ENCODE measurements around the gene CA7. TPM values are rescaled to one million over a fixed set of nuclear protein-coding genes. Genes with fewer than 3 reads are reported as not detected.

The CA7 gene
- polyA plus RNA-seq (2012; ENCODE audit: insufficient read depth, insufficient read length, low read depth) = not detected

DNA sequence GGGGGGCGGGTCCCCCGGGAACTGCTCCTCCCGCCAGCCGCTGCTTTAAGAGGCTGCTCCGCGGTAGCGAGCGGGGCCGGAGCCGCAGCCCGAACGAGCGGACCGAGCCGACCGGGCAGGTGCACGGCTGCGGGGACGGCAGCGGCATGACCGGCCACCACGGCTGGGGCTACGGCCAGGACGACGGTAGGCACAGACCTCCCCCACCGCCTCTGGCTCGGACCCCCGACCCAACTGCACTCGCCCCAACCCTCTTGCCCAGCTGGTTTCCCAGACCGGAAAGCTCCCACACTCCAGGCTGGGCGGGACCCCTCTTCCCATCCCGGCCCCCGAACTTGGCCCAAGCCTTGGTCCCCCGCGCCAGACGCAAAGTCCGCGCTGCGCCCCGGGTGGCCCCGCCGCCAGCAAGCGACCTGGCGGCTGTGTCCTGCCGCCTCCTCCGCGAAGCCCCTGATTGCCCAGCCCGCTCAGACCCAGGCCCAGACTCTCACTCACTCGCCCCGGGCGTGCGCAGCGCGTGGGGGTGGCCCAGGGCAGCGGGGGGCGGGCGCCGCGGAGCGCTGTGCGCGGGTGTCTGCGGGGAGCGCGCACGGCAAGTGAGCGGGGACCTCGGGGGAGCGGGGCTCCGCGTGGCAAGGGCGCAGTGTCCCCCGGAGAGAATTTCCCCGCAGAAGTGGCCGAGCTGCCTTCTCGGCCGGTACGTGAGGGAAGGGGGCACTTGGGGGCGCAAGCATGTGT lies at the start of gene CA7:
Gene CA7, plus strand, starts transcription at position 73 of the 738 bp plus-strand sequence. Its CDS starts 74 bp downstream, at position 147.
- peaks cover 31% of the 10 kb centered on the region for H3K27me3 ChIP-seq
- peak within 1 kb of the TSS; percentile 29 for H3K4me3 ChIP-seq (ENCODE audit: low read depth, low read length)
- no peaks in the 10 kb centered on the region for H3K9me3 ChIP-seq
- DNase-seq = no peak
- no peaks in the 10 kb centered on the region for H3K36me3 ChIP-seq
- H3K4me1 ChIP-seq = peaks cover 4% of the 10 kb centered on the region
- TF ChIP-seq, protein P1, sequence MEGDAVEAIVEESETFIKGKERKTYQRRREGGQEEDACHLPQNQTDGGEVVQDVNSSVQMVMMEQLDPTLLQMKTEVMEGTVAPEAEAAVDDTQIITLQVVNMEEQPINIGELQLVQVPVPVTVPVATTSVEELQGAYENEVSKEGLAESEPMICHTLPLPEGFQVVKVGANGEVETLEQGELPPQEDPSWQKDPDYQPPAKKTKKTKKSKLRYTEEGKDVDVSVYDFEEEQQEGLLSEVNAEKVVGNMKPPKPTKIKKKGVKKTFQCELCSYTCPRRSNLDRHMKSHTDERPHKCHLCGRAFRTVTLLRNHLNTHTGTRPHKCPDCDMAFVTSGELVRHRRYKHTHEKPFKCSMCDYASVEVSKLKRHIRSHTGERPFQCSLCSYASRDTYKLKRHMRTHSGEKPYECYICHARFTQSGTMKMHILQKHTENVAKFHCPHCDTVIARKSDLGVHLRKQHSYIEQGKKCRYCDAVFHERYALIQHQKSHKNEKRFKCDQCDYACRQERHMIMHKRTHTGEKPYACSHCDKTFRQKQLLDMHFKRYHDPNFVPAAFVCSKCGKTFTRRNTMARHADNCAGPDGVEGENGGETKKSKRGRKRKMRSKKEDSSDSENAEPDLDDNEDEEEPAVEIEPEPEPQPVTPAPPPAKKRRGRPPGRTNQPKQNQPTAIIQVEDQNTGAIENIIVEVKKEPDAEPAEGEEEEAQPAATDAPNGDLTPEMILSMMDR (IDR thresholded peaks at IDR 0.05; ENCODE audit: low read depth, low read length) = no peak

DNA sequence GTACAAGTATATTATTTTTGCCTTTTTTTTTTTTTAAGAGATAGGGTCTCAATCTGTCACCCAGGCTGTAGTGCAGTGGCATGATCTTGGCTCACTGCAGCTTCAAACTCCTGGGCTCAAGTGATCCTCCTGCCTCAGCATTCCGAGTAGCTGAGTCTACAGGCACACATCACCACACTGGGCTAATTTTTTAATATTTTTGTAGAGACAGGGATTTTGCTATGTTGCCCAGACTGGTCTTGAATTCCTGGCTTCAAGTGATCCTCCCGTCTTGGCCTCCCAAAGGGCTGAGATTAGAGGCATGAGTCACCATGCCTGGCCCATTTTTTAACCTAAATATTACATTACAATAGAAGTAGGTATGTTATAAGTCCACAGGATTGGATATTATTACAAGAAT lies 46.1 kb upstream of the CA7 start:
- Histone ChIP-seq H3K4me1 (no peaks in the 10 kb centered on the region), H3K4me3 (ENCODE audit: low read depth, low read length) (no peak overlapping the region), H3K9me3 (no peaks in the 10 kb centered on the region), H3K27me3 (no peaks in the 10 kb centered on the region), H3K36me3 (peaks cover 10% of the 10 kb centered on the region)
- no peak for DNase-seq
- TF ChIP-seq, protein P1 (IDR thresholded peaks at IDR 0.05; ENCODE audit: low read depth, low read length) = no peak

DNA sequence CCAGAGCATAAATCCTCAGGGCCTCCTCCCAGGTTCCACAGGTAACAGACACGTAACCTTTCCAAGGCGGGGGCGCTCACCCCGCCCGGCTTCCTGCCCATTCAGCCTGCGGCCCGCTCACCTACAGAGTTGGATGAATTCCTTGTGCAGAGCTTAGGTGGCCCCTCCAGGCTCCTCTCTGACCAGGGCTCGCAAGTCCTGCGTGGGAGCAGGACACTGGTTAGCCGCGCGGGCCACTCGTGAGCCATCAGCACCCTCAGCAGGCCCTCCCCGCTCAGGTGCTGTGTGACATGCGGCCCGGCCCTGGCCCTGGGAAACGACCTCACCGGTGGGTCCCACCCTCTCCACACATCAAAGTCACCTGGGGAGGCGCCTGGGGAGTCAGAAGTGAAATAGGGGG lies 43.4 kb upstream of the CA7 start:
- Histone ChIP-seq H3K4me1 (no peaks in the 10 kb centered on the region), H3K36me3 (peaks cover 31% of the 10 kb centered on the region), H3K4me3 (ENCODE audit: low read depth, low read length) (no peak overlapping the region), H3K9me3 (no peaks in the 10 kb centered on the region), H3K27me3 (no peaks in the 10 kb centered on the region)
- no peak for DNase-seq
- TF ChIP-seq, protein P1 (IDR thresholded peaks at IDR 0.05; ENCODE audit: low read depth, low read length) = no peak

DNA sequence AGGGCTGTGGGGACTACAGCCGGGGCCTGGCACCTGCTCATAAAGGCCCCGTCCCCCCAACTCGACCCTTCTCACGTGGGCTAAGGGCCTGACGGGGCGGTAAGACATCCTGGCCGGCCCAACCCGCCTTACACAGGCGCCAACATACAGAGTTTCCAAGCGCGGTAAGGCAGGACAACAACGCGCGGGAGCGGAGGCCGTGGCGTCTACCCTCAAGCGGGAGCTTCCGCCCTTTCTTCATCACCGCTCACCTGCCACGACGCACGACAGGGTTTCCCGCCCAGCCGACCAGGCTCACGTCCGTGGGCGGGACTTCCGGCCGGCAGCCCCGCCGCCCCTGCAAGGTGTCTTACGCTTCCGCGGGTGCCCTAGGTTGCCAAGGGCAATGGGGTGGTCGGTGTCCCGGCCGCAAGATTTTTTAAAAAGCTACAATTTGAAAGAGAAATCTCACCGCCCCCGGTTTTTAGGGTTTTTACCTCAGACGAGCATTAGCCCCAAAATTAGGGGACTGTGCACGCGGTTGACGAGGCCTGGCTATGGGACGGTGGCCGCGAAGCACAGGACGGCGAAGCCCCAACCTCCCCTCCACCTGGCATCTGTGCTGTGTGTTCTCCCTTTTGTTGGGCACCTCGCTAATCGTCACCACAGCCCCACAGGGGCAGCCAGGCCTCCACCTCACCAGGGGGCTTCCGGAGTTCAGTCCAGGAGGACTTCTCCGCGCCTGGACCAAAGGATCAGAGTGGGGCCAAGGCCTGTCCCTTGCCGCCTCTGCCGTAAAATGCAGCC lies 42.7 kb upstream of the CA7 start, which contains the start of gene TERB1:
Gene TERB1, minus strand, starts transcription at position 265 of the 786 bp plus-strand sequence. CDS start 4,786 bp downstream, outside the sequence.
- H3K4me1 ChIP-seq = no peaks in the 10 kb centered on the region
- no peaks in the 10 kb centered on the region for H3K9me3 ChIP-seq
- no peak within 1 kb of the TSS for H3K4me3 ChIP-seq (ENCODE audit: low read depth, low read length)
- TF ChIP-seq, protein P1 (IDR thresholded peaks at IDR 0.05; ENCODE audit: low read depth, low read length) = no peak
- no peaks in the 10 kb centered on the region for H3K27me3 ChIP-seq
- DNase-seq = no peak
- peaks cover 37% of the 10 kb centered on the region for H3K36me3 ChIP-seq

DNA sequence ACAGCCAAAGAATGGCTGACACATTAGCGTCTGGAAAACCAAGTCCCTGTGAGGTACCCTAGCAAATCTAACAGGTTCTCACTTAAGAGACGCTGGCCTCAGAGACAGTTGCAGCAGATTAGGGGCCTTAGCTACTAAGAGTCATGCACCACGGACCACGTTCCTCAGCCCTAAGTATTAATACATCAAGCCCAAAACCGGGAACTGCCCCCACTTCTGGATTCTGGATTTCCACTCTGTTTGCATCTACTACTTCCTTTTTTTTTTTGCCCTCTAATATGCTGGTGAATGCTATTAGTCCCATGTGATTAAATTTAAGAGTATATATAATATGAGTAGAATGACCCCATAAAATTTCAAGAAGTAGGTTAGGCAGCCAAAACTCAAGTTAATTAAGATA lies 42.1 kb upstream of the CA7 start:
- TF ChIP-seq, protein P1 (IDR thresholded peaks at IDR 0.05; ENCODE audit: low read depth, low read length) = no peak
- Histone ChIP-seq H3K4me1 (no peaks in the 10 kb centered on the region), H3K36me3 (peaks cover 44% of the 10 kb centered on the region), H3K9me3 (no peaks in the 10 kb centered on the region), H3K4me3 (ENCODE audit: low read depth, low read length) (no peak overlapping the region), H3K27me3 (no peaks in the 10 kb centered on the region)
- DNase-seq = no peak
